Epithelial cell of umbilical artery (primary cell): ENCODE data around the gene SSPN. TPM values are rescaled to one million over a fixed set of nuclear protein-coding genes. Genes with fewer than 3 reads are reported as not detected.

ENCODE experiments used
- total RNA-seq: library from RNA; depleted of rRNA; stranded (reverse); fragments of >200 nt; gene quantifications from 2 replicates; pipeline ENCODE4 v1.2.3, GENCODE V29; 2014

Gene SSPN, protein sequence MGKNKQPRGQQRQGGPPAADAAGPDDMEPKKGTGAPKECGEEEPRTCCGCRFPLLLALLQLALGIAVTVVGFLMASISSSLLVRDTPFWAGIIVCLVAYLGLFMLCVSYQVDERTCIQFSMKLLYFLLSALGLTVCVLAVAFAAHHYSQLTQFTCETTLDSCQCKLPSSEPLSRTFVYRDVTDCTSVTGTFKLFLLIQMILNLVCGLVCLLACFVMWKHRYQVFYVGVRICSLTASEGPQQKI
- 0.61 and 0.65 TPM in 2 replicates for total RNA-seq

DNA sequence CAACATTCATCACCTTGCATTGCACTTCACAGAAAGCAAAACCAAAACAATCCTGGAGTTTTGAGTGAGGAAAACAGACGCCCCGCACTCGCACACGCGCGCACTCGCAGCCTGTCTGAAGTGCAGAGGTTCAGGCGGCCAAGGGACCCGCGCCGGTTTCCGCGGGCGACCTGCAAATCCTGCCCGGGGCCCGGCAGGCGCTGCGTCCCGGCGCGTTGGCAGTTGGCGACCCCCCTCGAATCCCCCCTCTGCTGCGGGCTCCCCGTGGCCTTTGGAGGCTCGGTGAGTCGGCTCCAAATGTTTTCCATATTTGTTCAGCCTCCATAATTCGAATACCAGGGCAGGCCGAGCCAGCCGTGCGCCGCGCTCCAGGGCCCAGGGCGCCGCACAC is at the start of gene SSPN:
Gene SSPN (plus strand): TSS at position 324 of the 391 bp plus-strand sequence. CDS start 100 bp downstream, outside the sequence.

Other genes with a start within 250 kb of the SSPN start
- 53.3 and 85.7 TPM in 2 replicates for gene RASSF8, start 236.9 kb upstream of the SSPN start, total RNA-seq
- gene BHLHE41, start 70.5 kb upstream of the SSPN start, total RNA-seq = under 0.01 and 0.15 TPM in 2 replicates